Neural progenitor cell (in vitro differentiated cells): ENCODE data around the gene ZNF276.

Experiments used
- EZH2 ChIP-seq: fragments of 200-600 bp; sonication (generic); IDR thresholded peaks from 2 replicates; pipeline ENCODE4 v1.6.1; 2017; ENCODE audit warnings: antibody characterized with exemption, mild to moderate bottlenecking, moderate library complexity
- TF ChIP-seq, protein P1 (sequence below): fragments of 200-600 bp; sonication (generic); IDR thresholded peaks from 2 replicates; pipeline ENCODE4 v1.5.1; 2017; ENCODE audit warnings: antibody characterized with exemption, mild to moderate bottlenecking

GRCh38 chr16:89759746-89760340 is 38.5 kb downstream of the ZNF276 start:
- TF ChIP-seq, protein P1, sequence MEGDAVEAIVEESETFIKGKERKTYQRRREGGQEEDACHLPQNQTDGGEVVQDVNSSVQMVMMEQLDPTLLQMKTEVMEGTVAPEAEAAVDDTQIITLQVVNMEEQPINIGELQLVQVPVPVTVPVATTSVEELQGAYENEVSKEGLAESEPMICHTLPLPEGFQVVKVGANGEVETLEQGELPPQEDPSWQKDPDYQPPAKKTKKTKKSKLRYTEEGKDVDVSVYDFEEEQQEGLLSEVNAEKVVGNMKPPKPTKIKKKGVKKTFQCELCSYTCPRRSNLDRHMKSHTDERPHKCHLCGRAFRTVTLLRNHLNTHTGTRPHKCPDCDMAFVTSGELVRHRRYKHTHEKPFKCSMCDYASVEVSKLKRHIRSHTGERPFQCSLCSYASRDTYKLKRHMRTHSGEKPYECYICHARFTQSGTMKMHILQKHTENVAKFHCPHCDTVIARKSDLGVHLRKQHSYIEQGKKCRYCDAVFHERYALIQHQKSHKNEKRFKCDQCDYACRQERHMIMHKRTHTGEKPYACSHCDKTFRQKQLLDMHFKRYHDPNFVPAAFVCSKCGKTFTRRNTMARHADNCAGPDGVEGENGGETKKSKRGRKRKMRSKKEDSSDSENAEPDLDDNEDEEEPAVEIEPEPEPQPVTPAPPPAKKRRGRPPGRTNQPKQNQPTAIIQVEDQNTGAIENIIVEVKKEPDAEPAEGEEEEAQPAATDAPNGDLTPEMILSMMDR, result no peak
- TF ChIP-seq EZH2, result no peak
